Mesothelial cell of epicardium (in vitro differentiated cells): Measurements from ENCODE around the gene CALHM2. TPM values are rescaled to one million over a fixed set of nuclear protein-coding genes. Genes with fewer than 3 reads are reported as not detected.

Experiments used
- DNase-seq, 2 experiments: peaks; one replicate each; pipeline ENCODE4 v3.0.0; 2021; ENCODE audit warnings: low spot score in 2 of 2; ENCODE audit not compliant: unreplicated experiment in 2 of 2
- H3K27ac Mint-ChIP-seq: 2 replicates; pipeline ENCODE4 v1.8.0; 2021; ENCODE audit warnings: mixed read lengths
- H3K27me3 Mint-ChIP-seq: 2 replicates; pipeline ENCODE4 v1.8.0; 2021; ENCODE audit warnings: low read depth, mixed read lengths
- H3K36me3 Mint-ChIP-seq: 2 replicates; pipeline ENCODE4 v1.8.0; 2021; ENCODE audit warnings: mixed read lengths
- H3K4me1 Mint-ChIP-seq: 2 replicates; pipeline ENCODE4 v1.8.0; 2021; ENCODE audit warnings: mixed read lengths
- H3K4me3 Mint-ChIP-seq: 2 replicates; pipeline ENCODE4 v1.8.0; 2021; ENCODE audit warnings: mild to moderate bottlenecking, moderate library complexity, mixed read lengths
- H3K9me3 Mint-ChIP-seq: 2 replicates; pipeline ENCODE4 v1.8.0; 2021; ENCODE audit warnings: mixed read lengths
- total RNA-seq: library from RNA; stranded (reverse); gene quantifications from 3 replicates; pipeline ENCODE4 v1.2.1, GENCODE V29; 2021
- TF ChIP-seq, protein P1 (sequence below): fragments of 200-600 bp; sonication (generic); IDR thresholded peaks from one replicate; pipeline ENCODE4 v1.5.0; 2021; ENCODE audit warnings: antibody characterized with exemption; ENCODE audit not compliant: unreplicated experiment

CALHM2 gene
- total RNA-seq, 1 donor from 2014 or later, result 4.3 TPM

DNA sequence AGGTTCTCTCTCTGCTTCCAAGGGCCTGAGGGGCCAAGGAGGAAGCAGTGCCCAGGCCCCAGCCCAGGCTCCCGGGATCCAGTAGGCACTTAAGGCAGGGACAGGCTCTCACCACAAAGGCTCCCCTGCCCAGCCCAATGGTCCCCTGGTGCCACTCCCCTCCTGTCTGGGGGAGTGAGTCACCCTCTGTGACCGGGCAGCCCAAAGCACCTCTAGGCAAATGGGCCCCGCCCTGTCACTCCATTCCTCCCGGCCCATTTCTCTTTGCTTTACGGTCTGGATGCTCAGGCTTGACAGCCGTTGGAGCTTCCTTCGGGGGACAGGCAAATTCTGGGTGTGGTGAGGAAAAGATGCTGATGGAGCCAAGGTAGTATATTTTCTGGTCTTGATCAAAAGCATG, 27.0 kb upstream of the CALHM2 start, which contains the start of gene CALHM3:
TSS of gene CALHM3 (minus strand) at position 106 of the 400 bp plus-strand sequence. CDS start 208 bp downstream, outside the sequence.
- Mint-ChIP-seq H3K27ac (no peak within 1 kb of the TSS), H3K4me1 (no peaks in the 10 kb centered on the region), H3K4me3 (no peak within 1 kb of the TSS), H3K36me3 (no peaks in the 10 kb centered on the region), H3K9me3 (no peaks in the 10 kb centered on the region), H3K27me3 (peaks cover 5% of the 10 kb centered on the region)
- TF ChIP-seq, protein P1, sequence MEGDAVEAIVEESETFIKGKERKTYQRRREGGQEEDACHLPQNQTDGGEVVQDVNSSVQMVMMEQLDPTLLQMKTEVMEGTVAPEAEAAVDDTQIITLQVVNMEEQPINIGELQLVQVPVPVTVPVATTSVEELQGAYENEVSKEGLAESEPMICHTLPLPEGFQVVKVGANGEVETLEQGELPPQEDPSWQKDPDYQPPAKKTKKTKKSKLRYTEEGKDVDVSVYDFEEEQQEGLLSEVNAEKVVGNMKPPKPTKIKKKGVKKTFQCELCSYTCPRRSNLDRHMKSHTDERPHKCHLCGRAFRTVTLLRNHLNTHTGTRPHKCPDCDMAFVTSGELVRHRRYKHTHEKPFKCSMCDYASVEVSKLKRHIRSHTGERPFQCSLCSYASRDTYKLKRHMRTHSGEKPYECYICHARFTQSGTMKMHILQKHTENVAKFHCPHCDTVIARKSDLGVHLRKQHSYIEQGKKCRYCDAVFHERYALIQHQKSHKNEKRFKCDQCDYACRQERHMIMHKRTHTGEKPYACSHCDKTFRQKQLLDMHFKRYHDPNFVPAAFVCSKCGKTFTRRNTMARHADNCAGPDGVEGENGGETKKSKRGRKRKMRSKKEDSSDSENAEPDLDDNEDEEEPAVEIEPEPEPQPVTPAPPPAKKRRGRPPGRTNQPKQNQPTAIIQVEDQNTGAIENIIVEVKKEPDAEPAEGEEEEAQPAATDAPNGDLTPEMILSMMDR, result no peak
- no peak for DNase-seq

DNA sequence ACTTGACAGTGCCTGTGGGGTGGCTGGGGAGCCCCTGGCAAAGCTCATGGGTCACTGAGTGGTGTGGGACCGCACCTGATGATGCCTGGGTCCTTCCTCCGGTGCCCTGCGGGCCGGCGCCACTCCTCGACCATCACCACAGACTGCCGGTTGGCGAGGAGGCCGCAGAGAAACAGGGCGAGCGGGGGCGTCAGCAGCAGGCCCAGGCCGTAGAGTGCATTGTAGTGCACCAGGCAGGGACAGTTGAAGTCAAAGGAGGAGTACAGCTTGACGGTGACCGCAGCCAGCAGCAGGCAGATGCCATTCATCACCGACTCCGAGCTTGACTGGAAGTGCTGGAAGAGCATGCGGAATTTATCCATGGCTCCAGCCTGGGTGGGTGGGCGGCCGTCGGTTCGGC, 26.5 kb upstream of the CALHM2 start:
- Mint-ChIP-seq H3K27ac (no peak overlapping the region), H3K9me3 (no peaks in the 10 kb centered on the region), H3K36me3 (no peaks in the 10 kb centered on the region), H3K4me1 (no peaks in the 10 kb centered on the region), H3K4me3 (no peak overlapping the region), H3K27me3 (peaks cover 5% of the 10 kb centered on the region)
- no peak for DNase-seq
- TF ChIP-seq, protein P1, result no peak

GRCh38 chr10:103476046-103476768, 24.0 kb upstream of the CALHM2 start:
- no peak for DNase-seq
- H3K36me3 Mint-ChIP-seq, result no peaks in the 10 kb centered on the region
- H3K27me3 Mint-ChIP-seq, result peaks cover 5% of the 10 kb centered on the region
- H3K4me3 Mint-ChIP-seq, result no peak overlapping the region
- H3K9me3 Mint-ChIP-seq, result no peaks in the 10 kb centered on the region
- TF ChIP-seq, protein P1, result no peak
- no peak overlapping the region for H3K27ac Mint-ChIP-seq
- H3K4me1 Mint-ChIP-seq, result no peaks in the 10 kb centered on the region

- TF ChIP-seq, protein P1, result no peak
- no peak for DNase-seq
- Mint-ChIP-seq H3K4me1 (no peaks in the 10 kb centered on the region), H3K36me3 (no peaks in the 10 kb centered on the region), H3K27ac (no peak overlapping the region), H3K4me3 (no peak overlapping the region), H3K27me3 (peaks cover 9% of the 10 kb centered on the region), H3K9me3 (no peaks in the 10 kb centered on the region)
These were observed 23.3 kb upstream of the CALHM2 start for GRCh38 chr10:103475437-103475836.

DNA sequence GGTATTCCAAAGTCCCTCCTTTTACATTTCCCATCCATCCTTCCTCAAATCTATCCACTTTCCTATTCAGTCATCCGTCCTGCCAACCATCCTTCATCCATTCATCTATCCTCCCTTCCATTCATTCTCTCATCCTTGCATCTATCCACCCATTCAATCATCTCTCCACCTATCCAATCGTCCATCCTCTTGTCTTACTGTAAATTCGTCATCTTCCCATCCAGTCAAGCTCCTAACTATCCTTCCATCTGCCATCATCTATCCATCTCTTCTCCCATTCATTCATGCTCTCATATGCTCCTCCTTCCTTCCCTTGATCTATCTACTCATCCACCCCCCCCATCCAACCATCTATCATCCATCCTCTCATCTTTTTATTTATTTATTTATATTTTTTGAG, 21.9 kb upstream of the CALHM2 start:
- Mint-ChIP-seq H3K36me3 (no peaks in the 10 kb centered on the region), H3K9me3 (no peaks in the 10 kb centered on the region), H3K4me3 (no peak overlapping the region), H3K27ac (no peak overlapping the region), H3K4me1 (no peaks in the 10 kb centered on the region), H3K27me3 (peaks cover 17% of the 10 kb centered on the region)
- TF ChIP-seq, protein P1, result no peak
- DNase-seq, result no peak

DNA sequence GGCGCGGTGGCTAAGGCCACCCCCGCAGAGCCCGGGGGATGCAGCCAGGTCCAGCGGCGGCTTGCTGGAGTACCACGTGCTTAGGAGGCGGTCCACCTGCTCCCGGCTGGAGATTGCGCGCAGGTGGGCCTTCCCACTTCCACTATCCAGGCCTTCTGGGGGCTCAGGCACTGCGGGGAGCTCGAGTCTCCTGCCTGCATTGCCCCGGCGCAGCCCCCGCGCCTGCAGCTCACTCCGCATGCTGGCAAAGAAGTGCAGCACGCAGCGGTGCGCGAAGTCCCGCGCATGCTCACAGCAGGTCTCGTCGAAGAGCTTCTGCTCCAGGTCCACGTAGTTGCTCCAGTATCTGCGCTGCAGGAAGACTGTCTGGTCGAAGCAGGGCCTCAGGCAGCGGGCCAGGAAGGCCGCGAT, 21.1 kb upstream of the CALHM2 start:
- Mint-ChIP-seq H3K4me3 (no peak overlapping the region), H3K36me3 (no peaks in the 10 kb centered on the region), H3K27me3 (peaks cover 16% of the 10 kb centered on the region), H3K4me1 (no peaks in the 10 kb centered on the region), H3K9me3 (no peaks in the 10 kb centered on the region), H3K27ac (no peak overlapping the region)
- no peak for DNase-seq
- TF ChIP-seq, protein P1, result no peak
